ENCODE results near the gene STAG2. TPM values are rescaled to one million over a fixed set of nuclear protein-coding genes. Genes with fewer than 3 reads are reported as not detected.

Gene STAG2
- 10 to 100 TPM; 39.3 to 65.6 (median 55.5) TPM for total RNA-seq

- Histone ChIP-seq H3K36me3 (no peaks in the 10 kb centered on the region), H3K4me1 (peaks cover 6 to 15% of the 10 kb centered on the region in 2 donors), H3K27ac (peak within 1 kb of the TSS; percentile 95 to 99 (median 98)), H3K9me3 (no peaks in the 10 kb centered on the region), H3K27me3 (no peaks in the 10 kb centered on the region), H3K4me3 (peak within 1 kb of the TSS; percentile 78 to 85 (median 81))
- DNase-seq (peak; percentile 82 to 84), ATAC-seq (peak; percentile 53 to 62)
- intact Hi-C loops (cut with DNase I; ENCODE audit: low total_unique reads) (loop anchor here (5.0 to 10.0 kb wide), 4 partner anchors 54 to 233 kb away; no protein-coding TSS in a partner anchor), in situ Hi-C loops (cut with MboI; ENCODE audit: low sequenced_read_pairs in 4 of 4) (loop anchor here in 1 of 4 donors (25.0 kb wide), 1 partner anchor 101 kb away; no protein-coding TSS in a partner anchor)
- TF ChIP-seq CTCF (IDR thresholded peaks at IDR 0.05 in 4 of 5, conservative IDR thresholded peaks at IDR 0.05 in 1 of 5) (no peak), POLR2A (IDR thresholded peaks at IDR 0.05) (peak; percentile 54 to 74)
Observed at GRCh38 chrX:123961268-123962005, at the start of gene STAG2. Gene STAG2, plus strand, starts transcription at chrX:123961706. Its CDS starts 60,922 bp downstream, at chrX:124022628.

GRCh38 chrX:123917069-123917468 is 44.4 kb upstream of the STAG2 start:
- ATAC-seq (no peak), DNase-seq (no peak)
- in situ Hi-C loops (cut with MboI; ENCODE audit: low sequenced_read_pairs in 4 of 4) (no loop called here), intact Hi-C loops (cut with DNase I; ENCODE audit: low total_unique reads) (no loop called here)
- Histone ChIP-seq H3K4me3 (no peak overlapping the region), H3K9me3 (no peaks in the 10 kb centered on the region), H3K27me3 (no peaks in the 10 kb centered on the region), H3K36me3 (no peaks in the 10 kb centered on the region), H3K4me1 (no peaks in the 10 kb centered on the region), H3K27ac (no peak overlapping the region)
- no peak for TF ChIP-seq CTCF (IDR thresholded peaks at IDR 0.05 in 4 of 5, conservative IDR thresholded peaks at IDR 0.05 in 1 of 5)
- no peak for TF ChIP-seq POLR2A (IDR thresholded peaks at IDR 0.05)

GRCh38 chrX:123918106-123918721 is 43.3 kb upstream of the STAG2 start:
- intact Hi-C loops (cut with DNase I; ENCODE audit: low total_unique reads) = no loop called here
- no peaks in the 10 kb centered on the region for H3K9me3 ChIP-seq
- H3K27me3 ChIP-seq = no peaks in the 10 kb centered on the region
- no peak overlapping the region for H3K27ac ChIP-seq
- no peak for TF ChIP-seq CTCF (IDR thresholded peaks at IDR 0.05 in 4 of 5, conservative IDR thresholded peaks at IDR 0.05 in 1 of 5)
- TF ChIP-seq POLR2A (IDR thresholded peaks at IDR 0.05) = no peak
- no peak for ATAC-seq
- H3K36me3 ChIP-seq = no peaks in the 10 kb centered on the region
- no peak overlapping the region for H3K4me3 ChIP-seq
- H3K4me1 ChIP-seq = no peaks in the 10 kb centered on the region
- no peak for DNase-seq
- in situ Hi-C loops (cut with MboI; ENCODE audit: low sequenced_read_pairs in 4 of 4) = no loop called here

- Histone ChIP-seq H3K36me3 (no peaks in the 10 kb centered on the region), H3K4me1 (no peaks in the 10 kb centered on the region), H3K27me3 (no peaks in the 10 kb centered on the region), H3K9me3 (no peaks in the 10 kb centered on the region), H3K4me3 (no peak overlapping the region), H3K27ac (no peak overlapping the region)
- in situ Hi-C loops (cut with MboI; ENCODE audit: low sequenced_read_pairs in 4 of 4) (no loop called here), intact Hi-C loops (cut with DNase I; ENCODE audit: low total_unique reads) (no loop called here)
- no peak for TF ChIP-seq POLR2A (IDR thresholded peaks at IDR 0.05)
- TF ChIP-seq CTCF (IDR thresholded peaks at IDR 0.05 in 4 of 5, conservative IDR thresholded peaks at IDR 0.05 in 1 of 5) = no peak
- DNase-seq = no peak
- ATAC-seq = no peak
Observed at GRCh38 chrX:123920105-123920785, 41.3 kb upstream of the STAG2 start.

All from gastrocnemius medialis (tissue), 4 donors.